ENCODE data around the gene DGCR2.
"Not testable (repeated sequence)": the region's sequence is repeated elsewhere in the genome, so short reads cannot be mapped to it uniquely, and the experiment has no call there.

The DGCR2 gene

GRCh38 chr22:19107730-19108074 lies 14.5 kb downstream of the DGCR2 start:
- DNase-seq = no peak

GRCh38 chr22:19106886-19107729 lies 15.1 kb downstream of the DGCR2 start:
- DNase-seq = no peak

GRCh38 chr22:19105867-19106802 lies 16.1 kb downstream of the DGCR2 start:
- DNase-seq = peak; percentile 44

GRCh38 chr22:19105456-19105855 lies 16.8 kb downstream of the DGCR2 start:
- no peak for DNase-seq

- no peak for DNase-seq
These were observed 18.1 kb downstream of the DGCR2 start for GRCh38 chr22:19103880-19104821.

GRCh38 chr22:19098157-19098556 lies 24.1 kb downstream of the DGCR2 start:
- DNase-seq = no peak

GRCh38 chr22:19097518-19097917 lies 24.7 kb downstream of the DGCR2 start:
- DNase-seq = no peak

GRCh38 chr22:19096555-19096954 lies 25.7 kb downstream of the DGCR2 start:
- no peak for DNase-seq

GRCh38 chr22:19094393-19094997 lies 27.7 kb downstream of the DGCR2 start:
- no peak for DNase-seq

- DNase-seq = no peak
These were observed 29.5 kb downstream of the DGCR2 start for GRCh38 chr22:19092725-19093124.

- DNase-seq = no peak
These were observed 31.6 kb downstream of the DGCR2 start for GRCh38 chr22:19090586-19091127.

- DNase-seq = no peak
These were observed 32.0 kb downstream of the DGCR2 start for GRCh38 chr22:19090183-19090582.

GRCh38 chr22:19088866-19089595 lies 33.2 kb downstream of the DGCR2 start:
- DNase-seq = no peak

GRCh38 chr22:19086896-19087295 lies 35.3 kb downstream of the DGCR2 start:
- DNase-seq = no peak

- DNase-seq = no peak
These were observed 35.8 kb downstream of the DGCR2 start for GRCh38 chr22:19086417-19086816.

GRCh38 chr22:19085233-19085718 lies 36.9 kb downstream of the DGCR2 start:
- no peak for DNase-seq

- DNase-seq = not testable (repeated sequence)
These were observed 37.6 kb downstream of the DGCR2 start for GRCh38 chr22:19084586-19084985.

- DNase-seq = not testable (repeated sequence)
These were observed 38.1 kb downstream of the DGCR2 start for GRCh38 chr22:19084126-19084525.

GRCh38 chr22:19082793-19083192 lies 39.4 kb downstream of the DGCR2 start:
- no peak for DNase-seq

- DNase-seq = no peak
These were observed 40.1 kb downstream of the DGCR2 start for GRCh38 chr22:19082101-19082500.

GRCh38 chr22:19081351-19081750 lies 40.9 kb downstream of the DGCR2 start:
- no peak for DNase-seq
